Ishikawa (cell line): ENCODE results near the gene ALOX5.

Experiments
- CEBPB ChIP-seq: IDR thresholded peaks from 2 replicates; pipeline ENCODE4 v1.6.1; 2012
- EP300 ChIP-seq: IDR thresholded peaks from 2 replicates; pipeline ENCODE4 v1.6.1; 2012; ENCODE audit warnings: borderline replicate concordance
- FOXM1 ChIP-seq: IDR thresholded peaks from 2 replicates; pipeline ENCODE4 v1.6.1; 2012; ENCODE audit warnings: low read depth, borderline replicate concordance
- MAX ChIP-seq: IDR thresholded peaks from 2 replicates; pipeline ENCODE4 v1.6.1; 2012
- NFIC ChIP-seq: IDR thresholded peaks from 2 replicates; pipeline ENCODE4 v1.6.1; 2012
- RAD21 ChIP-seq: IDR thresholded peaks from 2 replicates; pipeline ENCODE4 v1.6.1; 2012; ENCODE audit warnings: low read depth
- REST ChIP-seq: IDR thresholded peaks from 2 replicates; pipeline ENCODE4 v1.6.1; 2012; ENCODE audit warnings: low read depth, mild to moderate bottlenecking
- TAF1 ChIP-seq: IDR thresholded peaks from 2 replicates; pipeline ENCODE4 v1.6.1; 2012; ENCODE audit warnings: low read depth, mild to moderate bottlenecking
- TCF12 ChIP-seq: IDR thresholded peaks from 2 replicates; pipeline ENCODE4 v1.6.1; 2012; ENCODE audit warnings: low read depth
- YY1 ChIP-seq: IDR thresholded peaks from 2 replicates; pipeline ENCODE4 v1.6.1; 2012; ENCODE audit warnings: low read depth
- ZBTB7A ChIP-seq: IDR thresholded peaks from 2 replicates; pipeline ENCODE4 v1.6.1; 2012; ENCODE audit warnings: low read depth

GRCh38 chr10:45376371-45376801 is 2.4 kb downstream of the ALOX5 start:
- TF ChIP-seq EP300 = no peak
- no peak for TF ChIP-seq CEBPB
- no peak for TF ChIP-seq MAX
- TF ChIP-seq REST = no peak
- TF ChIP-seq ZBTB7A = no peak
- TF ChIP-seq NFIC = no peak
- TF ChIP-seq TAF1 = no peak
- TF ChIP-seq YY1 = no peak
- no peak for TF ChIP-seq TCF12
- no peak for TF ChIP-seq RAD21
- no peak for TF ChIP-seq FOXM1
